SK-N-SH treated with all-trans-retinoic acid at 6 μM for 48 hours (cell line): ENCODE results near the gene HCFC1R1.

Source experiments
- CREB5 ChIP-seq: fragments of 250-450 bp; sonication (Bioruptor Pico); IDR thresholded peaks from 2 replicates; pipeline ENCODE4 v1.5.1; 2020; ENCODE audit warnings: low read depth, mild to moderate bottlenecking, moderate library complexity
- CSDC2 ChIP-seq: fragments of 250-450 bp; sonication (Bioruptor Pico); IDR thresholded peaks from 2 replicates; pipeline ENCODE4 v1.5.0; 2020; ENCODE audit warnings: mild to moderate bottlenecking, moderate library complexity
- CSRNP3 ChIP-seq: fragments of 250-450 bp; sonication (Bioruptor Pico); IDR thresholded peaks from 2 replicates; pipeline ENCODE4 v1.5.1; 2021; ENCODE audit warnings: mild to moderate bottlenecking, moderate library complexity
- GLIS3 ChIP-seq: fragments of 250-450 bp; sonication (Bioruptor Pico); IDR thresholded peaks from 2 replicates; pipeline ENCODE4 v1.5.0; 2020; ENCODE audit warnings: mild to moderate bottlenecking, moderate library complexity
- OSR1 ChIP-seq: fragments of 250-450 bp; sonication (Bioruptor Pico); IDR thresholded peaks from 2 replicates; pipeline ENCODE4 v1.8.0; 2022; ENCODE audit warnings: moderate library complexity, mild to moderate bottlenecking, inconsistent platforms
- POU6F1 ChIP-seq: fragments of 250-450 bp; sonication (Bioruptor Pico); IDR thresholded peaks from 2 replicates; pipeline ENCODE4 v1.8.0; 2021; ENCODE audit warnings: low read depth, mild to moderate bottlenecking, moderate library complexity, borderline replicate concordance
- RARB ChIP-seq: fragments of 250-450 bp; sonication (Bioruptor Pico); IDR thresholded peaks from 2 replicates; pipeline ENCODE4 v1.8.0; 2021; ENCODE audit warnings: mild to moderate bottlenecking, moderate library complexity
- SNAI2 ChIP-seq: fragments of 250-450 bp; sonication (Bioruptor Pico); IDR thresholded peaks from 2 replicates; pipeline ENCODE4 v1.5.0; 2020; ENCODE audit warnings: mild to moderate bottlenecking, moderate library complexity
- TCF4 ChIP-seq: fragments of 250-450 bp; sonication (Bioruptor Pico); IDR thresholded peaks from 2 replicates; pipeline ENCODE4 v1.8.0; 2021; ENCODE audit warnings: mild to moderate bottlenecking, moderate library complexity, borderline replicate concordance
- TOX ChIP-seq: fragments of 250-450 bp; sonication (Bioruptor Pico); IDR thresholded peaks from 2 replicates; pipeline ENCODE4 v1.8.0; 2021; ENCODE audit warnings: mild to moderate bottlenecking, moderate library complexity, borderline replicate concordance
- TSHZ2 ChIP-seq: fragments of 250-450 bp; sonication (Bioruptor Pico); IDR thresholded peaks from 2 replicates; pipeline ENCODE4 v1.5.0; 2020; ENCODE audit warnings: mild to moderate bottlenecking, moderate library complexity
- ZFP3 ChIP-seq: fragments of 250-450 bp; sonication (Bioruptor Pico); IDR thresholded peaks from 2 replicates; pipeline ENCODE4 v1.5.0; 2020; ENCODE audit warnings: mild to moderate bottlenecking, moderate library complexity

GRCh38 chr16:3063625-3064386 lies 40.1 kb upstream of the HCFC1R1 start:
- TF ChIP-seq OSR1 (CRISPR knock-in tag) (no peak), POU6F1 (no peak), SNAI2 (no peak), CSDC2 (CRISPR knock-in tag) (no peak), TCF4 (CRISPR knock-in tag) (no peak), CREB5 (CRISPR knock-in tag) (no peak), TOX (no peak), GLIS3 (CRISPR knock-in tag) (no peak), RARB (CRISPR knock-in tag) (no peak), TSHZ2 (CRISPR knock-in tag) (no peak), CSRNP3 (CRISPR knock-in tag) (no peak), ZFP3 (CRISPR knock-in tag) (no peak)
